H9 (cell line): Measurements from ENCODE around the gene MAD1L1. TPM values are rescaled to one million over a fixed set of nuclear protein-coding genes. Genes with fewer than 3 reads are reported as not detected.

ENCODE experiments used
- DNase-seq: peaks from one replicate; pipeline ENCODE4 v3.0.0-alpha.2; 2017
- H2AFZ ChIP-seq: one replicate; pipeline ENCODE4 v1.6.1; 2013; ENCODE audit warnings: mild to moderate bottlenecking, low read length, control low read depth, moderate library complexity
- H2AK5ac ChIP-seq: 2 replicates; pipeline ENCODE4 v1.6.1; 2013; ENCODE audit warnings: low read length, control low read depth, mixed read lengths; ENCODE audit not compliant: insufficient read length
- H2BK120ac ChIP-seq: one replicate; pipeline ENCODE4 v1.6.1; 2013; ENCODE audit warnings: low read depth, mild to moderate bottlenecking, low read length, control low read depth, inconsistent platforms; ENCODE audit not compliant: poor library complexity, severe bottlenecking
- H2BK12ac ChIP-seq: 2 replicates; pipeline ENCODE4 v1.6.1; 2013; ENCODE audit warnings: low read length, control low read depth, mixed read lengths, low read depth; ENCODE audit not compliant: insufficient read length
- H2BK15ac ChIP-seq: 2 replicates; pipeline ENCODE4 v1.6.1; 2013; ENCODE audit warnings: low read depth, low read length, control low read depth
- H2BK20ac ChIP-seq: one replicate; pipeline ENCODE4 v1.6.1; 2013; ENCODE audit warnings: low read depth, mild to moderate bottlenecking, low read length, control low read depth, inconsistent platforms; ENCODE audit not compliant: poor library complexity, severe bottlenecking
- H2BK5ac ChIP-seq: 2 replicates; pipeline ENCODE4 v1.6.1; 2013; ENCODE audit warnings: low read length, control low read depth, mixed read lengths; ENCODE audit not compliant: insufficient read length
- H3K14ac ChIP-seq: 2 replicates; pipeline ENCODE4 v1.6.1; 2013; ENCODE audit warnings: low read length, control low read depth; ENCODE audit not compliant: insufficient read depth
- H3K18ac ChIP-seq: 2 replicates; pipeline ENCODE4 v1.6.1; 2013; ENCODE audit warnings: low read depth, mild to moderate bottlenecking, mixed read lengths, low read length, control low read depth; ENCODE audit not compliant: insufficient read length
- H3K23ac ChIP-seq: 2 replicates; pipeline ENCODE4 v1.6.1; 2013; ENCODE audit warnings: low read length, control low read depth, mixed read lengths, low read depth; ENCODE audit not compliant: insufficient read length
- H3K23me2 ChIP-seq: 2 replicates; pipeline ENCODE4 v1.6.1; 2013; ENCODE audit warnings: low read depth, mild to moderate bottlenecking, mixed read lengths, low read length, control low read depth; ENCODE audit not compliant: insufficient read length, poor library complexity, severe bottlenecking
- H3K27ac ChIP-seq: 2 replicates; pipeline ENCODE4 v1.5.1; 2013; ENCODE audit warnings: low read length, control low read depth, mixed read lengths, low read depth; ENCODE audit not compliant: insufficient read length
- H3K27me3 ChIP-seq: 2 replicates; pipeline ENCODE4 v1.6.1; 2013; ENCODE audit warnings: low read length, control low read depth, inconsistent platforms; ENCODE audit not compliant: insufficient read depth
- H3K4ac ChIP-seq: 2 replicates; pipeline ENCODE4 v1.6.1; 2013; ENCODE audit warnings: low read depth, mild to moderate bottlenecking, control low read depth, inconsistent platforms, low read length, moderate library complexity
- H3K4me1 ChIP-seq: 2 replicates; pipeline ENCODE4 v1.6.1; 2013; ENCODE audit warnings: low read length, control low read depth, inconsistent platforms; ENCODE audit not compliant: insufficient read depth
- H3K4me2 ChIP-seq: 2 replicates; pipeline ENCODE4 v1.6.1; 2013; ENCODE audit warnings: low read length, control low read depth, mixed read lengths; ENCODE audit not compliant: insufficient read length, insufficient read depth
- H3K56ac ChIP-seq: 2 replicates; pipeline ENCODE4 v1.6.1; 2013; ENCODE audit warnings: low read depth, mild to moderate bottlenecking, mixed read lengths, low read length, control low read depth; ENCODE audit not compliant: insufficient read length
- H3K79me1 ChIP-seq: 2 replicates; pipeline ENCODE4 v1.6.1; 2013; ENCODE audit warnings: low read depth, mild to moderate bottlenecking, moderate library complexity, low read length, control low read depth, inconsistent platforms; ENCODE audit not compliant: insufficient read depth, poor library complexity, severe bottlenecking
- H3K79me2 ChIP-seq: 2 replicates; pipeline ENCODE4 v1.6.1; 2013; ENCODE audit warnings: low read length, control low read depth, inconsistent platforms; ENCODE audit not compliant: insufficient read depth
- H3K9ac ChIP-seq: 2 replicates; pipeline ENCODE4 v1.6.1; 2013; ENCODE audit warnings: low read length, control low read depth, mixed read lengths; ENCODE audit not compliant: insufficient read length; ENCODE audit errors: extremely low read depth
- H3K9me3 ChIP-seq: one replicate; pipeline ENCODE4 v1.6.1; 2013; ENCODE audit warnings: low read depth, low read length, inconsistent platforms; ENCODE audit not compliant: control insufficient read depth
- H3T11ph ChIP-seq: one replicate; pipeline ENCODE4 v1.6.1; 2013; ENCODE audit warnings: mild to moderate bottlenecking, low read length, control low read depth, inconsistent platforms
- H4K20me1 ChIP-seq: one replicate; pipeline ENCODE4 v1.6.1; 2013; ENCODE audit not compliant: control insufficient read depth, insufficient read length, insufficient read depth
- H4K5ac ChIP-seq: 2 replicates; pipeline ENCODE4 v1.6.1; 2013; ENCODE audit warnings: low read depth, mild to moderate bottlenecking, mixed read lengths, low read length, control low read depth; ENCODE audit not compliant: insufficient read length
- H4K8ac ChIP-seq: replicated peaks from 2 replicates; pipeline ENCODE4 v1.6.1; 2013; ENCODE audit warnings: low read length, control low read depth, mixed read lengths, low read depth; ENCODE audit not compliant: insufficient read length
- H4K91ac ChIP-seq: 2 replicates; pipeline ENCODE4 v1.6.1; 2013; ENCODE audit warnings: low read depth, mild to moderate bottlenecking, moderate library complexity, mixed read lengths, low read length, control low read depth; ENCODE audit not compliant: insufficient read length
- H3K27ac Mint-ChIP-seq, 3 experiments: 2 replicates in 2 of 3; 3 replicates in 1 of 3; pipeline ENCODE4 v1.8.0; 2020 to 2021; ENCODE audit warnings: mixed read lengths in 3 of 3, mild to moderate bottlenecking in 1 of 3, moderate library complexity in 1 of 3
- H3K27me3 Mint-ChIP-seq: 2 replicates; pipeline ENCODE4 v1.8.0; 2021; ENCODE audit warnings: low read depth, mild to moderate bottlenecking, moderate library complexity, mixed read lengths
- H3K36me3 Mint-ChIP-seq, 3 experiments: 2 replicates in 2 of 3; 3 replicates in 1 of 3; pipeline ENCODE4 v1.8.0; 2020 to 2021; ENCODE audit warnings: low read depth in 3 of 3, mixed read lengths in 3 of 3; ENCODE audit not compliant: insufficient read depth in 1 of 3
- H3K4me1 Mint-ChIP-seq, 2 experiments: 2 replicates each; pipeline ENCODE4 v1.8.0; 2020; ENCODE audit warnings: mixed read lengths in 2 of 2
- H3K4me3 Mint-ChIP-seq, 2 experiments: 2 replicates in 1 of 2; 3 replicates in 1 of 2; pipeline ENCODE4 v1.8.0; 2020 to 2021; ENCODE audit warnings: mild to moderate bottlenecking in 2 of 2, mixed read lengths in 2 of 2, moderate library complexity in 1 of 2
- H3K9me3 Mint-ChIP-seq, 2 experiments: 2 replicates in 1 of 2; 3 replicates in 1 of 2; pipeline ENCODE4 v1.8.0; 2020; ENCODE audit warnings: mild to moderate bottlenecking in 2 of 2, mixed read lengths in 2 of 2, moderate library complexity in 1 of 2
- CTCF ChIP-seq: fragments of 200-600 bp; sonication (generic); conservative IDR thresholded peaks from 3 replicates; pipeline ENCODE4 v1.8.0; 2021; ENCODE audit warnings: antibody characterized with exemption, mild to moderate bottlenecking
- WGBS: extraction: QIAGEN DNeasy Blood & Tissue Kit; methylation state at CpG from one replicate; pipeline ENCODE4 v1.1.7; 2013; ENCODE audit warnings: missing lambda C conversion rate, low lambda C conversion rate, mixed read lengths; ENCODE audit not compliant: insufficient read length; ENCODE audit errors: extremely low coverage; 5-methylcytosine and 5-hydroxymethylcytosine counted together
- total RNA-seq: library from RNA; stranded (reverse); gene quantifications from 2 replicates; pipeline ENCODE4 v1.2.1, GENCODE V29; 2021

The MAD1L1 gene
- total RNA-seq, 1 experiment from 2014 or later: 39.0 TPM

- H3K9me3 ChIP-seq: no peaks in the 10 kb centered on the region
- no peaks in the 10 kb centered on the region for H3K9me3 Mint-ChIP-seq
- peak overlapping the region; percentile 48 to 93 (median 66); a peak in 3 of 7 replicates for H3K27ac Mint-ChIP-seq
These were observed 109.4 kb downstream of the MAD1L1 start for GRCh38 chr7:2123360-2123759.

More at GRCh38 chr7:2123360-2123759, 109.4 kb downstream of the MAD1L1 start:
- Histone ChIP-seq H2BK15ac (no peak overlapping the region), H4K8ac (no peak overlapping the region), H3K4ac (no peak overlapping the region), H4K5ac (no peak overlapping the region), H4K20me1 (no peaks in the 10 kb centered on the region), H3K4me2 (no peak overlapping the region), H3K4me1 (no peaks in the 10 kb centered on the region), H3K27me3 (no peaks in the 10 kb centered on the region), H3K79me2 (no peaks in the 10 kb centered on the region), H2BK5ac (no peak overlapping the region), H2AFZ (no peak overlapping the region), H4K91ac (no peak overlapping the region), H3K23ac (no peak overlapping the region), H2BK20ac (no peak overlapping the region), H3K79me1 (no peaks in the 10 kb centered on the region), H2AK5ac (no peak overlapping the region), H2BK12ac (no peak overlapping the region), H2BK120ac (no peak overlapping the region), H3K23me2 (no peaks in the 10 kb centered on the region), H3K18ac (no peak overlapping the region), H3K56ac (no peak overlapping the region), H3K9ac (no peak overlapping the region), H3T11ph (no peak overlapping the region), H3K14ac (no peak overlapping the region), H3K27ac (no peak overlapping the region)
- TF ChIP-seq CTCF: peak; percentile 31; the same call in 1 of the 3 replicates
- WGBS: no CpG with 5 or more reads among the region's 25 CpGs
- DNase-seq: no peak
- H3K36me3 Mint-ChIP-seq: peaks cover 4 to 6% (median 4%) of the 10 kb centered on the region in 3 experiments; a peak in 3 of 7 replicates
- no peaks in the 10 kb centered on the region; the same call in 1 of the 2 replicates for H3K27me3 Mint-ChIP-seq
- no peaks in the 10 kb centered on the region; a peak in 1 of 4 replicates for H3K4me1 Mint-ChIP-seq
- H3K4me3 Mint-ChIP-seq: no peak overlapping the region
